Skeletal muscle satellite cell (primary cell): ENCODE measurements around the gene ARID1A.

Source experiments
- H3K27me3 ChIP-seq: 2 replicates; pipeline ENCODE4 v1.7.0; 2013; ENCODE audit warnings: low read length; ENCODE audit not compliant: control insufficient read depth, insufficient read depth
- H3K36me3 ChIP-seq: 2 replicates; pipeline ENCODE4 v1.7.0; 2013; ENCODE audit warnings: mild to moderate bottlenecking, control low read depth, low read length; ENCODE audit not compliant: insufficient read depth
- H3K4me1 ChIP-seq: 2 replicates; pipeline ENCODE4 v1.7.0; 2013; ENCODE audit warnings: low read length; ENCODE audit not compliant: control insufficient read depth, insufficient read depth
- H3K4me2 ChIP-seq: 2 replicates; pipeline ENCODE4 v1.7.0; 2013; ENCODE audit warnings: mild to moderate bottlenecking, low read length
- H3K4me3 ChIP-seq: 2 replicates; pipeline ENCODE4 v1.7.0; 2013; ENCODE audit warnings: low read length
- H3K9ac ChIP-seq: 2 replicates; pipeline ENCODE4 v1.7.0; 2013; ENCODE audit warnings: mild to moderate bottlenecking, low read depth, low read length, moderate library complexity
- H3K9me3 ChIP-seq: replicated peaks from 2 replicates; pipeline ENCODE4 v1.7.0; 2013; ENCODE audit warnings: mild to moderate bottlenecking, control low read depth, low read length

ARID1A gene

GRCh38 chr1:26692211-26692792, 3.5 kb upstream of the ARID1A start:
- no peaks in the 10 kb centered on the region for H3K27me3 ChIP-seq
- peak overlapping the region; percentile 80 for H3K9ac ChIP-seq
- peaks cover 22% of the 10 kb centered on the region for H3K4me1 ChIP-seq
- no peaks in the 10 kb centered on the region for H3K36me3 ChIP-seq
- no peaks in the 10 kb centered on the region for H3K9me3 ChIP-seq
- H3K4me3 ChIP-seq = peak overlapping the region; percentile 72
- H3K4me2 ChIP-seq = peak overlapping the region; percentile 88

DNA sequence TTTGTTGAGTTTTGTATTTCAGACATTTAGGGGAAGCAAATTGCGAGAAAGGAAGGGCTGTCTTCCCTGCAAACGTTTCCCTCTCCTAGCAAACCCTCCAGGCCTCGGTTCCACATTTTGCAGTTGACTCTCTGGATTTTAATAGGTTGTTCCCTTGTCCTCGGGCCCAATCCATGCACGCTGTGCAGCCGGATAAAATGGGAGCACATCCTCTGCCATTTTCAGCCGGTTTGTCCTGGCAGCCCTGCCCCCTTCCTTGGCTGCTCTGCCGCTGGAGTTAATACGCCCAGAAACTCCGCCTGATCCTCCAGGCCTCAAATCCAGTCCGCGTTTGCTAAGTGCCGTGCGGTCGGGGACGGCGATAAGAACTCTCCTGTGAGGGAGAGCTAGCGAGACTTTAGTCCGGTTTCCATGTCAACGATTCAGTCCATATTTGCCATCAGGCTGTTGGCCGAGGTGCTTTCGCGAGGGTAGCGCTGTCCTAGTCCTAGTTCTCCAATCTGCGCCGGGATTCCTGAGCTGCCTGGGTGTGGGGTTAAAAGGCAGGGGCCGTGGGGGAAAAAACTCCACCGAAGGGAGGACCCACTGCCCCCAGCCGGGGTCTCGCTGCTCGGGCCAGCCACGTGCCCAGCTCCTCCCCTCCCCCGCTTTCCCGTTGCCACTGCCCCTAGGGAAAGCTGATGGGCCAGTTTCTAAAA, 2.9 kb upstream of the ARID1A start:
- Histone ChIP-seq H3K4me2 (peak overlapping the region; percentile 88), H3K36me3 (no peaks in the 10 kb centered on the region), H3K4me1 (peaks cover 22% of the 10 kb centered on the region), H3K9ac (peak overlapping the region; percentile 80), H3K4me3 (peak overlapping the region; percentile 72), H3K27me3 (no peaks in the 10 kb centered on the region), H3K9me3 (no peaks in the 10 kb centered on the region)

DNA sequence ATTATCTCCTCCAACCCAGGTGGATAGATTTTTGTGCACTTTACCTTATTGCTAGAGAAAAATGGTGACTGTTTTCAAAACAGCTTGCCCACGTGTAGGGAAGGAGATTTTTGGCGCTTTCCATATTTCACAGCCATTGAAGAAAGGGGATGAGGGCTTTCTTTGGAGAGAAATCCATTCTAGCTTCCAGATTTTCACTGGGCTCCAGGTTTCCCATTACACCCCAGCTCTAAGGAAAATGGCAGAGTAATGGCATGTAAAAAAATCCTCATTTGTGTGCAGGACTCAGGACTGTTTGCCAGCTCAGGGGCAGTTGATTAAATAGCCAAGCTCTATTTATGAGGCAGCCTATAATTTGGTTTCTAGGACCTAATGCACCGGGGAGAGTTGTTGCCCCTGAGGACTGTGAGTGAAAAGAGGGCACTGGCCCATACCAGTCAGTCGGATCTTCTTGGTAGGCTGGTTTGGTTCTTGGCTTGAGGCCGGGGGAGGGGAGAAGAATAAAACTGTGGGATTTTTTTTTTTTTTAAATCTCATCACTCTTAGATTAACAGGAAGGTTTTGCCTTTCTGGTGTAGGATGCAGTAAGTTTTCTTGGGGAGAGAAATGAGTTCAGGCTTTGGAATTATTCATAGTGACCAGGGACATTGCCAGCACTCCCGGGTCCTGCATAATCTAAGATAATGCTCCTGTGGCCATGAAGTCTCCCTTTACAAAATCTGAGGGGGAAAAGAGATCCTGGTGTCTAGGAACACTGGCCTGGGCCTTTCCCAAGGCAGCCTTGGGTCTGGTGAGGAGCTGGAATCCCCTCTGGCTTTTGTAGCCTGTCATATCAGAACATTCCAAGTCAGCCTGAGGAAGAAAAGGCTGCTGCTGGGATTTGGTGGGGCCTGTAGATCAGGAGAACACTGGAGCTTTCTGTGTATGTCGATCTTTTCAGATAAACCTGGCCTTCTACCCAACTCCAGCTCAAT, 1.9 kb upstream of the ARID1A start:
- H3K9ac ChIP-seq = peak overlapping the region; percentile 80

DNA sequence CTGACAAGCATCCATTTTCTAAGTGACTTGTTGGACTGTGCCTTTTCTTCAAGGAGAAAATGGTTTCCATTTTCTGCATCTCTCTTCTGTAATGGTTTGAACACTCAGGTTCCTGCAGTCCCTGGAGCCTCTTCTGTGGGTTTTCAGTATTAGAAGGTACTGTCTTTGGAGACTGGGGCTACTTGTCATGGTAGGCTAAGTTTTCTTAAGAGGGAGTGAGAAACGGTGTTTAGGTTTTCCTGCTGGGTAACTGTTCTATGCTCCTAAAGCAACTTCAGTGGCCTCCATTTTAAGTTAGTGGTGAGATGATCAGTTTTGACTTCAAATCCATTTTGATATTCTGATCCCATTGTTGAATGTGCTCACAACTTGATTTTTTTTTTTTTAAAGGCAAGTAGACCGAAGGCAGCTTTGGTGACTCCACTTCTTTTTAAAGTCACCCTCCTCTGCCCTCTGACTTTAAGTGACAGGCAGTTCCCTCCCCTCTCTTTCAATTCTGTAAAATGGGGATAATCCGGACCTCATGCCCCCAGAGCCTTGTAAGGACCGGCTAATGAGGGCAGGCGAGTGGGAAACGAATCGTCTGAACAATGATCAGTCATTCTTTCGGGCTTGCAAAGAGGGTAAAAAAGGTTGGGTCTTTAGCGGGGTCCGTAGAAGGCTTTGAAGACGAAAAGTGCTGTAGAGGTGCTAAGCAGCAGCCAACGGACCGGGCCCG, 1.0 kb upstream of the ARID1A start:
- Histone ChIP-seq H3K36me3 (no peaks in the 10 kb centered on the region), H3K4me1 (peaks cover 38% of the 10 kb centered on the region), H3K27me3 (no peaks in the 10 kb centered on the region), H3K9ac (peak overlapping the region; percentile 90), H3K4me2 (peak overlapping the region; percentile 88), H3K4me3 (peak overlapping the region; percentile 85), H3K9me3 (no peaks in the 10 kb centered on the region)

More for the DNA sequence above, 1.9 kb upstream of the ARID1A start:
- Histone ChIP-seq H3K36me3 (no peaks in the 10 kb centered on the region), H3K9me3 (no peaks in the 10 kb centered on the region), H3K4me3 (peak overlapping the region; percentile 72), H3K4me2 (peak overlapping the region; percentile 88), H3K27me3 (no peaks in the 10 kb centered on the region), H3K4me1 (peaks cover 29% of the 10 kb centered on the region)

DNA sequence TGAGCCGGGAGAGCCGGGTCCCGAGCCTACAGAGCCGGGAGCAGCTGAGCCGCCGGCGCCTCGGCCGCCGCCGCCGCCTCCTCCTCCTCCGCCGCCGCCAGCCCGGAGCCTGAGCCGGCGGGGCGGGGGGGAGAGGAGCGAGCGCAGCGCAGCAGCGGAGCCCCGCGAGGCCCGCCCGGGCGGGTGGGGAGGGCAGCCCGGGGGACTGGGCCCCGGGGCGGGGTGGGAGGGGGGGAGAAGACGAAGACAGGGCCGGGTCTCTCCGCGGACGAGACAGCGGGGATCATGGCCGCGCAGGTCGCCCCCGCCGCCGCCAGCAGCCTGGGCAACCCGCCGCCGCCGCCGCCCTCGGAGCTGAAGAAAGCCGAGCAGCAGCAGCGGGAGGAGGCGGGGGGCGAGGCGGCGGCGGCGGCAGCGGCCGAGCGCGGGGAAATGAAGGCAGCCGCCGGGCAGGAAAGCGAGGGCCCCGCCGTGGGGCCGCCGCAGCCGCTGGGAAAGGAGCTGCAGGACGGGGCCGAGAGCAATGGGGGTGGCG, 371 bp downstream of the ARID1A start:
- Histone ChIP-seq H3K27me3 (no peaks in the 10 kb centered on the region), H3K4me2 (peak overlapping the region; percentile 88), H3K9me3 (no peaks in the 10 kb centered on the region), H3K4me3 (peak overlapping the region; percentile 85), H3K9ac (peak overlapping the region; percentile 90), H3K36me3 (no peaks in the 10 kb centered on the region), H3K4me1 (peaks cover 52% of the 10 kb centered on the region)

DNA sequence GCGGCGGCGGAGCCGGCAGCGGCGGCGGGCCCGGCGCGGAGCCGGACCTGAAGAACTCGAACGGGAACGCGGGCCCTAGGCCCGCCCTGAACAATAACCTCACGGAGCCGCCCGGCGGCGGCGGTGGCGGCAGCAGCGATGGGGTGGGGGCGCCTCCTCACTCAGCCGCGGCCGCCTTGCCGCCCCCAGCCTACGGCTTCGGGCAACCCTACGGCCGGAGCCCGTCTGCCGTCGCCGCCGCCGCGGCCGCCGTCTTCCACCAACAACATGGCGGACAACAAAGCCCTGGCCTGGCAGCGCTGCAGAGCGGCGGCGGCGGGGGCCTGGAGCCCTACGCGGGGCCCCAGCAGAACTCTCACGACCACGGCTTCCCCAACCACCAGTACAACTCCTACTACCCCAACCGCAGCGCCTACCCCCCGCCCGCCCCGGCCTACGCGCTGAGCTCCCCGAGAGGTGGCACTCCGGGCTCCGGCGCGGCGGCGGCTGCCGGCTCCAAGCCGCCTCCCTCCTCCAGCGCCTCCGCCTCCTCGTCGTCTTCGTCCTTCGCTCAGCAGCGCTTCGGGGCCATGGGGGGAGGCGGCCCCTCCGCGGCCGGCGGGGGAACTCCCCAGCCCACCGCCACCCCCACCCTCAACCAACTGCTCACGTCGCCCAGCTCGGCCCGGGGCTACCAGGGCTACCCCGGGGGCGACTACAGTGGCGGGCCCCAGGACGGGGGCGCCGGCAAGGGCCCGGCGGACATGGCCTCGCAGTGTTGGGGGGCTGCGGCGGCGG, 1.0 kb downstream of the ARID1A start:
- H3K4me1 ChIP-seq = peaks cover 58% of the 10 kb centered on the region

GRCh38 chr1:26697431-26697977, 1.7 kb downstream of the ARID1A start:
- Histone ChIP-seq H3K9me3 (no peaks in the 10 kb centered on the region), H3K4me1 (peaks cover 65% of the 10 kb centered on the region), H3K4me2 (peak overlapping the region; percentile 82), H3K4me3 (peak overlapping the region; percentile 85), H3K36me3 (no peaks in the 10 kb centered on the region), H3K9ac (peak overlapping the region; percentile 90), H3K27me3 (no peaks in the 10 kb centered on the region)

More for the DNA sequence above, 1.0 kb downstream of the ARID1A start:
- Histone ChIP-seq H3K4me2 (peak overlapping the region; percentile 82), H3K9me3 (no peaks in the 10 kb centered on the region), H3K9ac (peak overlapping the region; percentile 90), H3K4me3 (peak overlapping the region; percentile 85), H3K27me3 (no peaks in the 10 kb centered on the region), H3K36me3 (no peaks in the 10 kb centered on the region)

- peaks cover 70% of the 10 kb centered on the region for H3K4me1 ChIP-seq
These were observed 2.4 kb downstream of the ARID1A start for GRCh38 chr1:26697978-26698849.

GRCh38 chr1:26700711-26701110, 4.9 kb downstream of the ARID1A start:
- Histone ChIP-seq H3K36me3 (peaks cover 4% of the 10 kb centered on the region), H3K9me3 (no peaks in the 10 kb centered on the region), H3K4me1 (peaks cover 65% of the 10 kb centered on the region), H3K4me2 (peak overlapping the region; percentile 82), H3K4me3 (no peak overlapping the region), H3K27me3 (no peaks in the 10 kb centered on the region), H3K9ac (no peak overlapping the region)

More at GRCh38 chr1:26697978-26698849, 2.4 kb downstream of the ARID1A start:
- no peaks in the 10 kb centered on the region for H3K9me3 ChIP-seq
- H3K36me3 ChIP-seq = no peaks in the 10 kb centered on the region
- H3K4me2 ChIP-seq = peak overlapping the region; percentile 82
- peak overlapping the region; percentile 90 for H3K9ac ChIP-seq
- H3K27me3 ChIP-seq = no peaks in the 10 kb centered on the region
- peak overlapping the region; percentile 85 for H3K4me3 ChIP-seq
